NT2/D1 (cell line): ENCODE results near the gene NARF.

ENCODE experiments used
- SUZ12 ChIP-seq: IDR thresholded peaks from 2 replicates; pipeline ENCODE4 v1.6.1; 2011; ENCODE audit not compliant: insufficient read length, insufficient read depth; ENCODE audit errors: extremely low read depth
- YY1 ChIP-seq: IDR thresholded peaks from 2 replicates; pipeline ENCODE4 v1.6.1; 2011; ENCODE audit not compliant: insufficient read length, insufficient read depth
- ZNF274 ChIP-seq: IDR thresholded peaks from 2 replicates; pipeline ENCODE4 v1.6.1; 2011; ENCODE audit warnings: mild to moderate bottlenecking, low read depth, low read length

DNA sequence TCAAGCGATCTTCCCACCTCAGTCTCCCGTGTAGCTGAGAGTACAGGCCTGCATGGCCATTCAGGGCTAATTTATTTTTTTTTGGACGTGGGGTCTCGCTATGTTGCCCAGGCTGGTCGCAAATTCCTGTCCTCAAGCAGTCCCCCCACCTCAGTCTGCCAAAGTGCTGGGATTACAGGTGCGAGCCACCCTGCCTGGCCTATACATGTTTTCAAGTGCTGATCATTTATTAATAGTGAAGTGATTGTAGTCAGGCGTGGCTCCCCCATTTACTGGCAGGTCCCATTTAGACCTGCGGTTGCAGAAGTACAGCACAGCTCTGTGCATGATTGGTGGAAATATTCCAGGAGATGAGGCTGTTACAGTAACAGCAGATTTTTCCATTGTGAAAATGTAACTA is 69.4 kb downstream of the NARF start:
- TF ChIP-seq SUZ12 = no peak
- no peak for TF ChIP-seq YY1
- TF ChIP-seq ZNF274 = no peak
